HepG2 (cell line): ENCODE measurements around the gene SAE1. TPM values are rescaled to one million over a fixed set of nuclear protein-coding genes. Genes with fewer than 3 reads are reported as not detected.

Experiments used
- ARHGAP35 ChIP-seq: sonication (generic); formaldehyde crosslinking; IDR thresholded peaks from 2 replicates; pipeline ENCODE4 v1.9.0; 2022; ENCODE audit warnings: mild to moderate bottlenecking, inconsistent platforms, moderate library complexity, missing genetic modification reagents, borderline replicate concordance
- FOXA1 ChIP-seq, 2 experiments: fragments of 450-650 bp in 1 of 2; sonication (generic) in 1 of 2; formaldehyde crosslinking in 1 of 2; IDR thresholded peaks; 2 replicates each; pipeline versions ENCODE4 v1.4.0 to v1.6.1; 2016 to 2020; ENCODE audit warnings: missing genetic modification reagents in 1 of 2
- PHF8 ChIP-seq: sonication (generic); formaldehyde crosslinking; IDR thresholded peaks from 2 replicates; pipeline ENCODE4 v1.5.0; 2020; ENCODE audit warnings: missing genetic modification reagents
- RBM22 ChIP-seq: fragments of 200-400 bp; formaldehyde crosslinking; optimal IDR thresholded peaks from 2 replicates; pipeline ENCODE3; 2017; ENCODE audit warnings: mild to moderate bottlenecking, low read length, moderate library complexity
- ZFP37 ChIP-seq: sonication (generic); formaldehyde crosslinking; IDR thresholded peaks from 2 replicates; pipeline ENCODE4 v1.4.0; 2020; ENCODE audit warnings: missing genetic modification reagents, borderline replicate concordance
- ZFX ChIP-seq: sonication (generic); formaldehyde crosslinking; IDR thresholded peaks from 2 replicates; pipeline ENCODE4 v1.4.0; 2020; ENCODE audit warnings: mild to moderate bottlenecking, low read depth, missing genetic modification reagents, moderate library complexity
- ZNF577 ChIP-seq: sonication (generic); formaldehyde crosslinking; IDR thresholded peaks from 2 replicates; pipeline ENCODE4 v1.4.0; 2020; ENCODE audit warnings: mild to moderate bottlenecking, low read depth, missing genetic modification reagents, borderline replicate concordance
- ZNF709 ChIP-seq: sonication (generic); formaldehyde crosslinking; IDR thresholded peaks from 2 replicates; pipeline ENCODE4 v1.5.0; 2020; ENCODE audit warnings: mild to moderate bottlenecking, missing genetic modification reagents
- ZNF724P ChIP-seq: sonication (generic); formaldehyde crosslinking; IDR thresholded peaks from 2 replicates; pipeline ENCODE4 v1.8.0; 2022; ENCODE audit warnings: missing genetic modification reagents, borderline replicate concordance
- ZNF761 ChIP-seq: sonication (generic); formaldehyde crosslinking; conservative IDR thresholded peaks from 2 replicates; pipeline ENCODE4 v1.4.0; 2020; ENCODE audit warnings: mild to moderate bottlenecking, missing genetic modification reagents
- polyA plus RNA-seq, 8 experiments: library from polyadenylated mRNA; depleted of rRNA in 3 of 8; stranded (reverse) in 7 of 8; unstranded in 1 of 8; fragments of >200 nt; fragmentation: Illumina TruSeq in 4 of 8; extraction: Trizol in 4 of 8; gene quantifications; 2 replicates each; pipeline versions ENCODE4 v1.2.1 to v1.2.3, GENCODE V29; 2011 to 2016; ENCODE audit warnings: low read depth in 4 of 8, missing spikeins in 1 of 8, mixed read lengths in 1 of 8; ENCODE audit not compliant: insufficient read depth in 1 of 8
- total RNA-seq, 5 experiments: library from RNA; depleted of rRNA; stranded (reverse); fragments of >200 nt; fragmentation: Illumina TruSeq; extraction: Trizol; gene quantifications; 2 replicates each; pipeline ENCODE4 v1.2.3, GENCODE V29; 2016; ENCODE audit warnings: low read depth in 1 of 5
- TF ChIP-seq, protein P1 (sequence below): sonication (generic); formaldehyde crosslinking; IDR thresholded peaks from 2 replicates; pipeline ENCODE4 v1.9.0; 2021; ENCODE audit warnings: missing genetic modification reagents, mild to moderate bottlenecking, borderline replicate concordance
- TF ChIP-seq, protein P2 (sequence below): sonication (generic); formaldehyde crosslinking; IDR thresholded peaks from 2 replicates; pipeline ENCODE4 v1.4.0; 2020; ENCODE audit warnings: missing genetic modification reagents
- TF ChIP-seq, protein P3 (sequence below): sonication (generic); formaldehyde crosslinking; conservative IDR thresholded peaks from 2 replicates; pipeline ENCODE4 v1.5.0; 2020; ENCODE audit warnings: missing genetic modification reagents
- TF ChIP-seq, protein P4 (sequence below): sonication (generic); formaldehyde crosslinking; IDR thresholded peaks from 2 replicates; pipeline ENCODE4 v1.5.1; 2020; ENCODE audit warnings: missing genetic modification reagents, mild to moderate bottlenecking, borderline replicate concordance
- TF ChIP-seq, protein P5 (sequence below): sonication (generic); formaldehyde crosslinking; IDR thresholded peaks from 2 replicates; pipeline ENCODE4 v1.4.0; 2020; ENCODE audit warnings: mild to moderate bottlenecking, missing genetic modification reagents
- TF ChIP-seq, protein P6 (sequence below): IDR thresholded peaks from 2 replicates; pipeline ENCODE4 v1.6.1; 2012; ENCODE audit warnings: inconsistent platforms
- TF ChIP-seq, protein P7 (sequence below): sonication (generic); formaldehyde crosslinking; IDR thresholded peaks from 2 replicates; pipeline ENCODE4 v1.5.1; 2020; ENCODE audit warnings: missing genetic modification reagents, mild to moderate bottlenecking, borderline replicate concordance

Gene SAE1
- total and polyA plus RNA-seq, 2 of the 13 experiments (the other 11 are each of a cell fraction or from before 2014, with no cell fraction given), result 87.6 to 197 TPM

DNA sequence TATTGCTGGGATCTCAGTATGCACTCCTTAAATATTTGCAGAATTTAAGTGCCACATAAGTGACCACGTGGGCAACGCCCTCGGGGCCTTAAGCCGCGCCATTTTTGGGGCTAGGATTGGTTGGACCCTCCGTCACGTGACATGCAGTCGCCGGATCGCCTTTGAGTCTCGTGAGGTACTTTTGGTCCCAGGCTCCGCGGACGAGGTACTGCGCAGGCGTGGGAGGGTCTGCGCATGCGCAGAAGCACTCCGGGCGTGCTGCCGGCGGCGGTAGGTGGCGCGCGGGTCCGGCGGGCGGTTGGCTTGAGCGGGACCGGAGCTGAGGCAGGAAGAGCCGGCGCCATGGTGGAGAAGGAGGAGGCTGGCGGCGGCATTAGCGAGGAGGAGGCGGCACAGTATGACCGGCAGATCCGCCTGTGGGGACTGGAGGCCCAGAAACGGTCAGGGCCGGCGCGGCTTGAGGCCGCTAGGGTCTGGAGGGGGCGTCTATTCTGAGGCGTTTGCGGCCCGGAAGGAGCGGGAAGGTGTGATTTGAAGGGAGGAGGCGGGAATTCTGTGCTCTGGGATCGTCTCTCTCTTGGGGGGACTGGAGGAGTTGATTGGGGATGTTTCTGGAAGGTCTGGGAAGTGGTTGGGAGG, at the start of gene SAE1 (continued):
- TF ChIP-seq, protein P1, sequence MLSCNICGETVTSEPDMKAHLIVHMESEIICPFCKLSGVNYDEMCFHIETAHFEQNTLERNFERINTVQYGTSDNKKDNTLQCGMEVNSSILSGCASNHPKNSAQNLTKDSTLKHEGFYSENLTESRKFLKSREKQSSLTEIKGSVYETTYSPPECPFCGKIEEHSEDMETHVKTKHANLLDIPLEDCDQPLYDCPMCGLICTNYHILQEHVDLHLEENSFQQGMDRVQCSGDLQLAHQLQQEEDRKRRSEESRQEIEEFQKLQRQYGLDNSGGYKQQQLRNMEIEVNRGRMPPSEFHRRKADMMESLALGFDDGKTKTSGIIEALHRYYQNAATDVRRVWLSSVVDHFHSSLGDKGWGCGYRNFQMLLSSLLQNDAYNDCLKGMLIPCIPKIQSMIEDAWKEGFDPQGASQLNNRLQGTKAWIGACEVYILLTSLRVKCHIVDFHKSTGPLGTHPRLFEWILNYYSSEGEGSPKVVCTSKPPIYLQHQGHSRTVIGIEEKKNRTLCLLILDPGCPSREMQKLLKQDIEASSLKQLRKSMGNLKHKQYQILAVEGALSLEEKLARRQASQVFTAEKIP (CRISPR knock-in tag), result no peak
- TF ChIP-seq ZFX (CRISPR knock-in tag) (peak; percentile 75), ZFP37 (CRISPR knock-in tag) (no peak), PHF8 (peak; percentile 82), ARHGAP35 (CRISPR knock-in tag) (no peak; the same call in 1 of the 2 replicates), ZNF709 (CRISPR knock-in tag) (peak; percentile 65; the same call in 1 of the 2 replicates), FOXA1 (IDR thresholded peaks at IDR 0.05) (no peak), FOXA1 (CRISPR knock-in tag; IDR thresholded peaks at IDR 0.05) (no peak), ZNF724P (CRISPR knock-in tag) (no peak; the same call in 1 of the 2 replicates), ZNF577 (CRISPR knock-in tag) (no peak), ZNF761 (CRISPR knock-in tag) (no peak), RBM22 (no peak)
- TF ChIP-seq, protein P2, sequence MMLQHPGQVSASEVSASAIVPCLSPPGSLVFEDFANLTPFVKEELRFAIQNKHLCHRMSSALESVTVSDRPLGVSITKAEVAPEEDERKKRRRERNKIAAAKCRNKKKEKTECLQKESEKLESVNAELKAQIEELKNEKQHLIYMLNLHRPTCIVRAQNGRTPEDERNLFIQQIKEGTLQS (CRISPR knock-in tag), result 0 out of 2 replicates have a peak, but pooled peaks have one; percentile 10
- TF ChIP-seq, protein P3, sequence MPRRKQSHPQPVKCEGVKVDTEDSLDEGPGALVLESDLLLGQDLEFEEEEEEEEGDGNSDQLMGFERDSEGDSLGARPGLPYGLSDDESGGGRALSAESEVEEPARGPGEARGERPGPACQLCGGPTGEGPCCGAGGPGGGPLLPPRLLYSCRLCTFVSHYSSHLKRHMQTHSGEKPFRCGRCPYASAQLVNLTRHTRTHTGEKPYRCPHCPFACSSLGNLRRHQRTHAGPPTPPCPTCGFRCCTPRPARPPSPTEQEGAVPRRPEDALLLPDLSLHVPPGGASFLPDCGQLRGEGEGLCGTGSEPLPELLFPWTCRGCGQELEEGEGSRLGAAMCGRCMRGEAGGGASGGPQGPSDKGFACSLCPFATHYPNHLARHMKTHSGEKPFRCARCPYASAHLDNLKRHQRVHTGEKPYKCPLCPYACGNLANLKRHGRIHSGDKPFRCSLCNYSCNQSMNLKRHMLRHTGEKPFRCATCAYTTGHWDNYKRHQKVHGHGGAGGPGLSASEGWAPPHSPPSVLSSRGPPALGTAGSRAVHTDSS (CRISPR knock-in tag), result no peak
- TF ChIP-seq, protein P4, sequence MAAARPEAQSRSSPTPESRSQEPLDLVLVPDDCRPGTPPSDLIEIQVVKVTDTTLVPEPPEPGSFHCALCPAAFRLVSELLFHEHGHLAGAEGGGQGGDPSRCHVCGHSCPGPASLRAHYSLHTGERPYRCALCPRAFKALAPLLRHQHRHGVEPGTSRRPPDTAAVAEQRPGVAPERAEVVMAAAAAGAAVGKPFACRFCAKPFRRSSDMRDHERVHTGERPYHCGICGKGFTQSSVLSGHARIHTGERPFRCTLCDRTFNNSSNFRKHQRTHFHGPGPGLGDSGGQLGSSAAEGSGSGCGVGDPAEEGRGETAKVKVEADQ (CRISPR knock-in tag), result peak; percentile 96
- TF ChIP-seq, protein P5, sequence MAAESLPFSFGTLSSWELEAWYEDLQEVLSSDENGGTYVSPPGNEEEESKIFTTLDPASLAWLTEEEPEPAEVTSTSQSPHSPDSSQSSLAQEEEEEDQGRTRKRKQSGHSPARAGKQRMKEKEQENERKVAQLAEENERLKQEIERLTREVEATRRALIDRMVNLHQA, result no peak
- TF ChIP-seq, protein P6, sequence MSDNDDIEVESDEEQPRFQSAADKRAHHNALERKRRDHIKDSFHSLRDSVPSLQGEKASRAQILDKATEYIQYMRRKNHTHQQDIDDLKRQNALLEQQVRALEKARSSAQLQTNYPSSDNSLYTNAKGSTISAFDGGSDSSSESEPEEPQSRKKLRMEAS, result peak; percentile 99
- TF ChIP-seq, protein P7, sequence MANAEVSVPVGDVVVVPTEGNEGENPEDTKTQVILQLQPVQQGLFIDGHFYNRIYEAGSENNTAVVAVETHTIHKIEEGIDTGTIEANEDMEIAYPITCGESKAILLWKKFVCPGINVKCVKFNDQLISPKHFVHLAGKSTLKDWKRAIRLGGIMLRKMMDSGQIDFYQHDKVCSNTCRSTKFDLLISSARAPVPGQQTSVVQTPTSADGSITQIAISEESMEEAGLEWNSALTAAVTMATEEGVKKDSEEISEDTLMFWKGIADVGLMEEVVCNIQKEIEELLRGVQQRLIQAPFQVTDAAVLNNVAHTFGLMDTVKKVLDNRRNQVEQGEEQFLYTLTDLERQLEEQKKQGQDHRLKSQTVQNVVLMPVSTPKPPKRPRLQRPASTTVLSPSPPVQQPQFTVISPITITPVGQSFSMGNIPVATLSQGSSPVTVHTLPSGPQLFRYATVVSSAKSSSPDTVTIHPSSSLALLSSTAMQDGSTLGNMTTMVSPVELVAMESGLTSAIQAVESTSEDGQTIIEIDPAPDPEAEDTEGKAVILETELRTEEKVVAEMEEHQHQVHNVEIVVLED (CRISPR knock-in tag), result peak; percentile 78; the same call in 1 of the 2 replicates
